CD4-positive, alpha-beta memory T cell (primary cell): ENCODE measurements around the gene PTPN1. TPM values are rescaled to one million over a fixed set of nuclear protein-coding genes. Genes with fewer than 3 reads are reported as not detected.
"Not testable (repeated sequence)": the region's sequence is repeated elsewhere in the genome, so short reads cannot be mapped to it uniquely, and the experiment has no call there.

Source experiments
- CTCF ChIA-PET: fragments of 350-600 bp; sonication (Branson Sonifier 250); formaldehyde crosslinking; loops from one replicate; lab custom pipeline; 2021; ENCODE audit warnings: inconsistent platforms; ENCODE audit not compliant: partially characterized antibody; lab: Charles Lee
- POLR2A ChIA-PET: fragments of 350-600 bp; sonication (Branson Sonifier 250); formaldehyde crosslinking; loops from one replicate; lab custom pipeline; 2021; ENCODE audit not compliant: partially characterized antibody; lab: Charles Lee
- DNase-seq, 5 donors: peaks; one replicate each; pipeline versions ENCODE4 v3.0.0 to v3.0.0-alpha.2; 2020 to 2022; ENCODE audit warnings: mixed read lengths in 1 of 5
- H3K27ac ChIP-seq: one replicate; pipeline ENCODE4 v1.7.0; 2013; ENCODE audit warnings: low read depth, low read length
- H3K27me3 ChIP-seq: 2 replicates; pipeline ENCODE4 v1.7.0; 2013; ENCODE audit warnings: mild to moderate bottlenecking, low read length, moderate library complexity; ENCODE audit not compliant: insufficient read depth
- H3K36me3 ChIP-seq: 2 replicates; pipeline ENCODE4 v1.7.0; 2013; ENCODE audit warnings: mild to moderate bottlenecking, low read length, moderate library complexity; ENCODE audit not compliant: insufficient read depth
- H3K4me1 ChIP-seq: 2 replicates; pipeline ENCODE4 v1.7.0; 2013; ENCODE audit warnings: mild to moderate bottlenecking, low read length, moderate library complexity; ENCODE audit not compliant: insufficient read depth
- H3K4me3 ChIP-seq, 2 donors: one replicate each; pipeline ENCODE4 v1.7.0; 2013; ENCODE audit warnings: low read length in 2 of 2, mild to moderate bottlenecking in 1 of 2
- H3K9me3 ChIP-seq, 2 donors: one replicate each; pipeline ENCODE4 v1.7.0; 2013; ENCODE audit warnings: low read length in 2 of 2, control low read depth in 1 of 2; ENCODE audit not compliant: control insufficient read depth in 1 of 2
- H3K27ac Mint-ChIP-seq, 7 donors: one replicate each; pipeline ENCODE4 v1.8.0; 2020 to 2021; ENCODE audit warnings: mixed read lengths in 7 of 7, mild to moderate bottlenecking in 6 of 7, inconsistent platforms in 3 of 7, moderate library complexity in 3 of 7
- H3K27me3 Mint-ChIP-seq, 2 donors: one replicate each; pipeline ENCODE4 v1.8.0; 2020 to 2021; ENCODE audit warnings: mixed read lengths in 2 of 2
- H3K36me3 Mint-ChIP-seq, 2 donors: one replicate each; pipeline ENCODE4 v1.8.0; 2020 to 2021; ENCODE audit warnings: mixed read lengths in 2 of 2, inconsistent platforms in 1 of 2, mild to moderate bottlenecking in 1 of 2
- H3K4me1 Mint-ChIP-seq, 4 donors: one replicate each; pipeline ENCODE4 v1.8.0; 2020 to 2021; ENCODE audit warnings: mixed read lengths in 4 of 4, mild to moderate bottlenecking in 1 of 4
- H3K4me3 Mint-ChIP-seq, 8 donors: one replicate each; pipeline ENCODE4 v1.8.0; 2020 to 2021; ENCODE audit warnings: mixed read lengths in 8 of 8, mild to moderate bottlenecking in 7 of 8, moderate library complexity in 6 of 8, inconsistent platforms in 3 of 8
- H3K9me3 Mint-ChIP-seq, 8 donors: one replicate each; pipeline ENCODE4 v1.8.0; 2020 to 2021; ENCODE audit warnings: mixed read lengths in 8 of 8, mild to moderate bottlenecking in 5 of 8, inconsistent platforms in 3 of 8, moderate library complexity in 1 of 8
- intact Hi-C: fragments of 100-400 bp; cut with micrococcal nuclease; formaldehyde crosslinking; loops from one replicate; pipeline ENCODE4 v1.15.1; 2023
- polyA plus RNA-seq, 2 donors: library from polyadenylated mRNA; unstranded; fragments of 300-500 nt; fragmentation: Illumina TruSeq; gene quantifications; one replicate each; pipeline ENCODE4 v1.2.3, GENCODE V29; 2021
- total RNA-seq, 2 experiments: library from RNA; stranded (reverse); gene quantifications; one replicate each; pipeline ENCODE4 v1.2.3, GENCODE V29; 2021

Gene PTPN1
- total and polyA plus RNA-seq, 4 experiments from 2014 or later = 21.0 to 61.5 (median 50.3) TPM

DNA sequence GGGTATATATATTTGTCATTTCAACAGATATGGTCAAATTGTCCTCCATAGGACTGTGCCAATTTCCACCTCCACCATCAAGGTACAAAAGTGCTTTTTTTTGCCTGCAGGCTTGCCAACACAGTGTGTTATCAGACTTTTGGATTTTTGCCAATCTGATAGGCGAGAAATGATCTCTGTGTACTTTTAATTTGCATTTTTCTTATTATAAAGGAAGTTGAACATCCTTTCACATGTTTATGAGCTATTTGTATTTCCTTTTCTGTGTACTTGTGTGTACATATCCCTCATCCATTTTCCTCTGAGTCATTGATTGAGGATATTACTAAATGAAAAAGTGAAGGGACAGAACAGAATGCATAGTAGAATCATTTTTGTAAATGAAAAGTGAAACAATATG lies 39.0 kb upstream of the PTPN1 start:
- intact Hi-C loops = no loop called here
- CTCF ChIA-PET = interaction anchor here (1.0 to 13.2 kb wide), 4 partner anchors 48 to 301 kb away, joined by 3 to 330 read pairs (median 3); partner anchors contain the start of gene CEBPB
- Mint-ChIP-seq H3K36me3 (no peaks in the 10 kb centered on the region), H3K9me3 (no peaks in the 10 kb centered on the region), H3K27ac (peak overlapping the region in 2 of 7 donors; percentile 4 to 9), H3K4me1 (peaks cover 12 to 24% (median 18%) of the 10 kb centered on the region in 4 donors), H3K27me3 (no peaks in the 10 kb centered on the region), H3K4me3 (peak overlapping the region in 3 of 8 donors; percentile 6 to 55 (median 26))
- POLR2A ChIA-PET = interaction anchor here (1.8 to 3.0 kb wide), 2 partner anchors 12 to 39 kb away, joined by 5 to 8 read pairs; partner anchors contain the start of gene PTPN1
- H3K4me1 ChIP-seq = peaks cover 12% of the 10 kb centered on the region
- H3K27ac ChIP-seq = no peak overlapping the region
- no peaks in the 10 kb centered on the region for H3K27me3 ChIP-seq
- H3K36me3 ChIP-seq = no peaks in the 10 kb centered on the region
- peak in 4 of 5 donors; percentile 24 to 40 (median 30) for DNase-seq
- no peak overlapping the region for H3K4me3 ChIP-seq
- H3K9me3 ChIP-seq = no peaks in the 10 kb centered on the region

- Histone ChIP-seq H3K4me3 (no peak overlapping the region), H3K4me1 (peaks cover 13% of the 10 kb centered on the region), H3K27ac (no peak overlapping the region), H3K9me3 (no peaks in the 10 kb centered on the region), H3K36me3 (no peaks in the 10 kb centered on the region), H3K27me3 (no peaks in the 10 kb centered on the region)
- Mint-ChIP-seq H3K36me3 (no peaks in the 10 kb centered on the region), H3K4me1 (peaks cover 12 to 25% (median 18%) of the 10 kb centered on the region in 4 donors), H3K4me3 (no peak overlapping the region), H3K27ac (no peak overlapping the region), H3K9me3 (no peaks in the 10 kb centered on the region), H3K27me3 (no peaks in the 10 kb centered on the region)
- ChIA-PET POLR2A (interaction anchor here (0.9 to 1.8 kb wide), 2 partner anchors 37 to 74 kb away, joined by 3 to 5 read pairs; partner anchors contain the start of gene PTPN1), CTCF (interaction anchor here (13.2 kb wide), 1 partner anchor 288 kb away, joined by 330 read pairs; the partner anchor contains the start of gene CEBPB)
- no peak for DNase-seq
- intact Hi-C loops = no loop called here
These were observed 37.2 kb upstream of the PTPN1 start for GRCh38 chr20:50472693-50473664.

DNA sequence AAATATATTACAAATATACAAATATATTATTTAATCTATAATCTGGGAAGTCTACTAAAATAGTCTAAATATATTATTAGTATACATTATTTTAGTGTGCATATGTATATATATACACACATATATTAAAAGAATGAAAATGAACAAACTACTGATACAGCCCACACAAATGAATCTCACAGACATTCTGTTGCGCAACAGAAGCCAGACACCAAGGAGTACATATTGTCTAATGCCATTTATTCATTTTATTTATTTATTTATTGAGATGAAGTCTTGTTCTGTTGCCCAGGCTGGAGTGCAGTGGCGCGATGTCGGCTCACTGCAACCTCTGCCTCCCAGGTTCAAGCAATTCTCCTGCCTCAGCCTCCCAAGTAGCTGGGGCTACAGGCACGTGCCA lies 35.8 kb upstream of the PTPN1 start:
- CTCF ChIA-PET = interaction anchor here (2.0 kb wide), 1 partner anchor 9 kb away, joined by 7 read pairs; no protein-coding TSS in a partner anchor
- H3K36me3 ChIP-seq, H3K9me3 ChIP-seq, DNase-seq, H3K27ac ChIP-seq, H3K27ac Mint-ChIP-seq, H3K36me3 Mint-ChIP-seq, H3K9me3 Mint-ChIP-seq, H3K27me3 ChIP-seq, POLR2A ChIA-PET, H3K4me3 Mint-ChIP-seq, H3K4me3 ChIP-seq, H3K27me3 Mint-ChIP-seq, intact Hi-C loops: not testable (repeated sequence)
- H3K4me1 ChIP-seq = peaks cover 20% of the 10 kb centered on the region
- peaks cover 17 to 33% (median 22%) of the 10 kb centered on the region in 4 donors for H3K4me1 Mint-ChIP-seq

DNA sequence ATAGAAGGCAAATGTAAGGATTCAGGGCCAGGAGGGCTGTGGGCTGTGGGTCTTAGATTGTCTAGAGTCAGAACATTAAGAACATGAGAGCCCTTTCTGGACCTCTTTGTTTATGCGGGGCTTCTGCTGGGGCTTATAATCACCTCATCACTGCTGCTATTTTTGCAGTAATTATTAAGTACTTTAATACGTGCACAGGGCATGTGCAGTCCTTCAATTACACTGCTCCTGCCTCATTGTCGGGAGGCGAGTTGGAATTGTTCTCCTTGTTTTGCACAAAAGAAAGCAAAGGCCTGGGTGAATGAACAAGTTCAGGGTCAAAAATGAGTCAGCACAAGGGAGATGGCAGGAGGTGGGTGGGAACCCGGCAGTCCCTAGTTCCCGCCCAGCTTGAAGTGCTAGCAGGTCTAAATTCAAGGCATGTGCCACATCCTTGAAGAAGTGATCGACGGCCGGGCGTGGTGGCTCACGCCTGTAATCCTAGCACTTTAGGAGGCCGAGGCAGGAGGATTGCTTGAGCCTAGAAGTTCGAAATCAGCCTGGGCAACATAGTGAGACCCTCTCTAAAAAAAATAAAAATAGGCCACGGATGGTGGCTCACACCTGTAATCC lies 34.4 kb upstream of the PTPN1 start:
- Mint-ChIP-seq H3K4me1 (peaks cover 13 to 24% (median 16%) of the 10 kb centered on the region in 4 donors), H3K4me3 (no peak overlapping the region), H3K27ac (no peak overlapping the region), H3K27me3 (no peaks in the 10 kb centered on the region), H3K9me3 (no peaks in the 10 kb centered on the region), H3K36me3 (no peaks in the 10 kb centered on the region)
- Histone ChIP-seq H3K36me3 (no peaks in the 10 kb centered on the region), H3K27ac (no peak overlapping the region), H3K4me3 (no peak overlapping the region), H3K9me3 (no peaks in the 10 kb centered on the region), H3K27me3 (no peaks in the 10 kb centered on the region), H3K4me1 (peaks cover 16% of the 10 kb centered on the region)
- ChIA-PET POLR2A (no interaction called here), CTCF (interaction anchor here (0.9 to 8.6 kb wide), 4 partner anchors 11 to 103 kb away, joined by 3 to 106 read pairs (median 5); no protein-coding TSS in a partner anchor)
- intact Hi-C loops = no loop called here
- no peak for DNase-seq

- ChIA-PET CTCF (interaction anchor here (1.5 to 8.6 kb wide), 3 partner anchors 27 to 294 kb away, joined by 3 to 106 read pairs (median 25); no protein-coding TSS in a partner anchor), POLR2A (interaction anchor here (1.0 to 1.5 kb wide), 2 partner anchors 287 to 362 kb away, joined by 3 read pairs; partner anchors contain the start of gene CEBPB)
- Histone ChIP-seq H3K4me3 (no peak overlapping the region), H3K4me1 (peaks cover 10% of the 10 kb centered on the region), H3K27ac (no peak overlapping the region), H3K9me3 (no peaks in the 10 kb centered on the region), H3K27me3 (no peaks in the 10 kb centered on the region), H3K36me3 (no peaks in the 10 kb centered on the region)
- no peaks in the 10 kb centered on the region for H3K36me3 Mint-ChIP-seq
- no peaks in the 10 kb centered on the region for H3K27me3 Mint-ChIP-seq
- H3K4me1 Mint-ChIP-seq = peaks cover 8 to 13% (median 11%) of the 10 kb centered on the region in 4 donors
- no peak overlapping the region for H3K4me3 Mint-ChIP-seq
- intact Hi-C loops = no loop called here
- H3K27ac Mint-ChIP-seq = no peak overlapping the region
- no peak for DNase-seq
- no peaks in the 10 kb centered on the region for H3K9me3 Mint-ChIP-seq
These were observed 32.8 kb upstream of the PTPN1 start for GRCh38 chr20:50477239-50477872.

DNA sequence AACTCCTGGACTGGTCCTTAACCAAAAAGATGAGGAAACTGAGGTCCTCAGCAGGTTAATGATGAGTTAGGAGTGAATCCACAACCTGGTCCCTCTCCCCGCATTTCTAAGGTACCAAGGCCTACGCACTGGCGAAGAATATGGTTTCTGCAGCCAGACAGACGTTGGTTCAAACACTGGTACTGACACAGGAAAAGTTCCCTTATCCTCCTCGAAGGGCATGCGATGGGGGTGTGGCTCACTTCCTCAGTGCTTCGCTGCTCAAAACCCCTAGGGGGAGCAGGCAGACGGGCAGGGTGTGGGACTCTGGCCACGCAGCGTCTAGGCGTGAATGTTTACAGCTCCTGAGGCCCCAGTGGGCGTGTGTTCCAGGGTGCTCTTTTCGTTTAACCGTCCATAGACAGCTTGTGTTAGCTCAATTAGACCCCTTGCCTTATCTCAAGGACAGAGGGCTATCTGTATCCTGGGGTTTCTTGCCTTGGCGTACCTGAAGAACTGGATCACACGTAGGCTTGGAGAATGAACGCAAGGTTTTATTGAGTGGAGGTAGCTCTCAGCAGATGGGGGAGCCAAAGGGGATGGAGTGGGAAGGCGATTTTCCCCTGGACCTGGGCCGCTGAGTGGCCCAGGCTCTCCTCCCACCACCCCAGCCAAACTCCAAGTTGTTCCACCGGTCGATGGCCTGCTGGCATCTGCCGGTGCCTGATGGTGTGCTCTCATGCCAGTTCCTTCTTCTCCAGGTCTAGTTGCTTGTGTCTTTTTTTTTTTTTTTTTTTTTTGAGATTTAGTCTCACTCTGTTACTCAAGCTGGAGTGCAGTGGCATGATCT lies 31.8 kb upstream of the PTPN1 start:
- Histone ChIP-seq H3K36me3 (no peaks in the 10 kb centered on the region), H3K9me3 (no peaks in the 10 kb centered on the region), H3K27ac (no peak overlapping the region), H3K4me1 (peaks cover 20% of the 10 kb centered on the region), H3K27me3 (no peaks in the 10 kb centered on the region), H3K4me3 (no peak overlapping the region)
- DNase-seq = peak; percentile 74 to 82 (median 75)
- H3K27me3 Mint-ChIP-seq = no peaks in the 10 kb centered on the region
- peak overlapping the region in 2 of 8 donors; percentile 4 to 25 for H3K4me3 Mint-ChIP-seq
- no peaks in the 10 kb centered on the region for H3K9me3 Mint-ChIP-seq
- CTCF ChIA-PET = interaction anchor here (0.6 to 8.6 kb wide), 27 partner anchors 9 to 355 kb away, joined by 3 to 106 read pairs (median 4); no protein-coding TSS in a partner anchor
- peaks cover 13 to 23% (median 20%) of the 10 kb centered on the region in 4 donors for H3K4me1 Mint-ChIP-seq
- H3K36me3 Mint-ChIP-seq = no peaks in the 10 kb centered on the region
- POLR2A ChIA-PET = interaction anchor here (1.0 to 1.5 kb wide), 2 partner anchors 288 to 363 kb away, joined by 3 read pairs; partner anchors contain the start of gene CEBPB
- intact Hi-C loops = loop anchor here (1.0 kb wide), 3 partner anchors 92 to 110 kb away; no protein-coding TSS in a partner anchor
- peak overlapping the region in 4 of 7 donors; percentile 5 to 37 (median 22) for H3K27ac Mint-ChIP-seq
